HG03521 (cell line): ENCODE measurements around the gene TMEM123.

Experiments used
- ATAC-seq: cut with Tn5 transposase; IDR thresholded peaks from one replicate; pipeline ENCODE4 v1.9.1; 2021; ENCODE audit warnings: mild to moderate bottlenecking, moderate library complexity; ENCODE audit not compliant: unreplicated experiment

Gene TMEM123

DNA sequence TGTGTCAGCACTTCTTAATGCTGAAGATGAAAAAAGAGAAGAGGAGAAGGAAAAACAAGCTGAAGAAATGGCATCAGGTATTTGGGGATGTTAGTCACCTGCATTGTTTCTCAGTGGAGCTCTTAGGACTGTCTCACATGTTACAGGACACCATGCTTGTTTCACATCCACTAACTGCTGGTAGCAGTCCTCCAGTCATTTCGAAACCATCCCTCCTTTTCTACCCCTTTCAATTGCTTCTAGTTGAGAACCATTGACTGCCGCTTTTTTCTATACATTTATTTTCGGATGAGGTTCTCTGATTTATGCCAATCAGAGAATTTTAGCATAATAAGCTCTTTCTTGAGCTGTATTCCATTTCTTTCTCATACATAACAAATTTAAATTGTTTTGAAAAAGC, 84.1 kb downstream of the TMEM123 start:
- peak; percentile 100 for ATAC-seq

DNA sequence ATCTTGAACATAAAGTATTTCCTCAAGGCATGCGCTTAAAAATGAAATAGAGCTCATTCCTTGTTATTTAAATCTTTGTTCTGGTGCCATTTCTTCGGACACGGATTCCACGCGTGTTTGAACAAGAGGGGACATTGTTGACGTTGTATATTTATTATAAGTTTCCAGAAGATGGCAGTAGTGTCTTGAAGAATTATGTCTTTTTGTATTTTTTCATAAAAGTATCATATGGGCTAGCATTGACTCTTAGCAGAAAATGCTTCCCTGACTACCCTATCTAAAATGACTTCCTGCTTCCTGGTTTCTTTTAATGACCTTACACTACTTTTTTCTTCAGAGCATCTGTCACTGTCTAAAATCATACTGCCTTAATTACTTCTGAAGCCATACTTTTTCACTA, 85.2 kb downstream of the TMEM123 start:
- no peak for ATAC-seq

DNA sequence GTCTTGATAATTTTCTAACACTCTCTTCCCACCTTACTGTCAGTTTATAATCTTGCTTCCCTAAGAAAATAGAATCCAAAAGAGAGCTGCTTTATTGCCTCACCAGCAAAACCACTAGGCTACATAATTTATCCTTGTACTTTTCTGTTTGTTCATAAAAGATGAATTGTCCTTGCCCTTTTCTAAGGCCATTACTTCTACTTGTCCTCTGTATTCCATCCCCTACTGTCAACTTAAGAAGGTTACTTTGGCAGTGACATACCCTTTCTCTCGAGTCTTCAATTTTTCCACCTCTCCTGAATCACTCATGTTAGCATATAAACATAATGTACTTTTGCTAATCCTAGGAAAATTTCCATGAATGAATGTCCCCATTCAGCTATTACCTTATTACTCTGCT, 87.6 kb downstream of the TMEM123 start:
- ATAC-seq, result no peak

DNA sequence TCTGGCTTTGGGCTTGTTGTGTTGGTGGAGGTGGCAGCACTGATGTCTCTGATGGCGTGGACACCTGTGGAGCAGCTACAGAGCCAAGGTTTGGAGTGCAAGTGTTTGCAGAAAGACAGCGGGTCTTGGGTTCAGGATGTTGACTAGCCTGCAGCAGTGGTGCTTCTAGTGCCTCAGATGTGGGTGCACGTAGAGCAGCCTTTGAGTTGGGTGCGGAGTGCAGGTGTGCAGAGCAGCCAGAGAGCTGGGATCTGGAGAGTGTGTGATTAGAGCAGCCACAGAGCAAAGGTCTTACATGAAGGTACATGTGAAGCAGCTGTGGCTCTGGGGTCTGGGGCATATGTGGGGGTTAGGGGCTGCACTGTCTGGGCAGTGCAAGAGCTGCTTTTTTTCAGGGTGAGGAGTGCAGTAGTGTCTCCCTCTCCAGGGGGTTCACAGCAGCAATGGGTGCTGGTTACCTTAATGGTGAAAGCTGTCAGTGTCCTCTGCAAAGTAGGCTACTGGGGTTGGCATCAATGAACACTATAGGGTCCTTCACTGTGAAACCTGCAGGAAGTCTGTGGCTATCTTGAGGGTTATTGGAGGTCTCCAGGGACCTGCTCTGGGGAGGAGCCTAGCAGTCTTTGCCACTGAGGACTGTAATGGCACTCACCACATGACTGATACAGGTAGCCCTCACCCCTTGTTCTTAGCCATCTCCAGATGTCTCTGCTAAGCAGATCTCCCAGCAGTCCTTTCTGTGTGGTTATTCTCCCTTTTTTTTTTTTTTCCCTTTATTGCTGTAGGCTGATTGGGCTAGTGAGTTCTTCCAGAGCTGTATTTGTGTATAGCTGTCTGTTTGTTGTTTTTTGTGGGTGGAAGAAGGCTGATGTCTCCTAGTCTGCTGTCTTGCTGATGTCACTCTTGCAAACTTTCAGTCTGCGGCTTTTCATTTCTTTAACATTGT, 91.2 kb downstream of the TMEM123 start:
- ATAC-seq, result peak; percentile 62

DNA sequence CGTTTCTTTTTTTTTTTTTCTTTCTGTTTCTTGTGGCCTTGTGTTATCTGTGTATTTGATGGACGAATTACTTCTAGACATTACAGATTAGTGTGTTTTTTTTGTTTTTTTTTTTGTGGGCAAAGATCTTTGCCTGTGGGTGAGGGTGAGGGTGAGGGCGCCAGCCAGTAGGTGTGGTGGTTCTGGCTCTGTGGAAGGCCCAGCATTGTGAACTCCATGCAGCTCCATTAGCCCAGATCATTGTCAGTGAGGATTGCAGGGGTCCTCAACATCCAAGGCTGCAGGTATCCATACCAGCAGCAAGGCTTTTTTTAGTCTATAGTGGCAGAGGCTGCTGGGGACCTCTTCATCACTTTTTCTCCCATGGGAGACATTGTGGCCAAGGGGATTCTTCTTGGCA, 91.9 kb downstream of the TMEM123 start:
- ATAC-seq, result no peak

DNA sequence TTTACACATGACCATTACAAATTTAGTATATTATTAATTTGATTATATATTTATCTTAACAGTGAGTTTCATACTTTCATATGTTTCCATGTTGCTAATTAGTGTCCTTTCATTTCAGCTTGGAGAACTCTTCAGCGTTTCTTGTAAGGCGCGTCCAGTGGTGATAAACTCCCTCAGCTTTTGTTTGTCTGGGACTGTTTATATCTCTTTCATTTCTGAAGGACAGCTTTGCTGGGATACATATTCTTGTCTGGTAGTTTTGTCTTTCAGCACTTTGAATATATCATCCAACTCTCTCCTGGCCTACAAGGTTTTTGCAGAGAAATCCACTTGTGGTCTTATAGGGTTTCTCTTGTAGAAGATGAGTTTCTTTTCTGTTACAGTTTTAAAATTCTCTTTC, 93.2 kb downstream of the TMEM123 start:
- no peak for ATAC-seq

DNA sequence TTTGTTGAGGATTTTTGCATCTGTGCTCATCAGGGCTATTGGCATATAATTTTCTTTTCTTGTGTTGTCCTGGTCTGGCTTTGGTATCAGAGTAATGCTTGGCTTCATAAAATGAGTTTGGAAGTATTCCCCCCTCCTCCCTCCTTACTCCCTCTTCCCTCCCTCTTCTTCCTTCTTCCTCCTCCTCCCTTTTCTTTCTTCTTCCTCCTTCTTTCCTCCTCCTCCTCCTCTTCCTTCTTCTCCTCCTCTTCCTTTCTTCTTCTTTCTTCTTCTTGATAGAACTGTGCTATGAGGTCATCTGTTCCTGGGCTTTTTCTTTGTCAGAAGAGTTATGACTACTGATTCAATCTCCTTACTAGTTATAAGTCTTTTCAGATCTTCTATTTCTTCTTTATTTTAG, 95.4 kb downstream of the TMEM123 start:
- ATAC-seq, result no peak

DNA sequence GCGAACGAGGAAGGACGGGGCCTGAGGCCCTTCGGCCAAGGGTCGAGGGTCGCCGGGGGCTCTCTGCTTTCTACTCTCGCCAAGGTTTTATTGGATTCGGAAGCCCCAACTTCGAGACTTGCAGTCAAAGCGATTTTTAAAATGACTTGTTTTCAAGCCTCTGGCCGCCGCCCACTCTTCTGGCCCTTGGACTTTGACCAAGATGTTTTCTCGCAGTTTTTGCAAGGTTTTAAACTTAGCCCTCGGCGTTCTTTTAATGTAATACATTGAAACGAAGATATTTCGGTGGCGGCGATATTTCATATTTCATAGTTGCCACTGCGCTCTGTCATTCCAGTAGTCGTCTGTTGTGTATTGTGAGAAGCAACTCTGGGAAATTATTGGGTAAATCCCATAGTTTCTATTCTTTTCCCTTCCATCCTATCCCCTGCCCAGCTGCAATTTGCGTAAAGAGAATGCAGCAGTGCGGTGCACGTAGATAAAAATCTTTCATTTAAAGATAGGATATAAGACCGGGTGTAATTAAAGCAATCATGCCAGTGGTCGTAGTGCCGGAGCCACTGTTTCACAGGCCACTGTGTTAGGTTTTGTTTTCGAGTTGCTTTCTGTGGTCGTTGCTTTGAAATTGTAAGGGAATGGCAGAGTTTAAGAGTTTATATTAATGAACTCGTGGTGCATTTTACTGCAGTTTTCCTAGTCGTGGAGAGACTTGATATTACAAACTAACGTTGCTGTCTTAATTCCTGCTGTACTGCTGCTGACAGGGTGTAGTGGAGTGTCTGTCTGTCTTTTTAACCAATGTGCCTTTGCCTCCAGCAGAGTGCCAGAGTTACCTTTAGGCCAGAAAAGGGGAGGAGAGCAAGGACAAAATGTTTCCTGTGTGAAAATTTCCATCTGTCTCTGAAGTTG, 104.8 kb downstream of the TMEM123 start:
- peak; percentile 11 for ATAC-seq

DNA sequence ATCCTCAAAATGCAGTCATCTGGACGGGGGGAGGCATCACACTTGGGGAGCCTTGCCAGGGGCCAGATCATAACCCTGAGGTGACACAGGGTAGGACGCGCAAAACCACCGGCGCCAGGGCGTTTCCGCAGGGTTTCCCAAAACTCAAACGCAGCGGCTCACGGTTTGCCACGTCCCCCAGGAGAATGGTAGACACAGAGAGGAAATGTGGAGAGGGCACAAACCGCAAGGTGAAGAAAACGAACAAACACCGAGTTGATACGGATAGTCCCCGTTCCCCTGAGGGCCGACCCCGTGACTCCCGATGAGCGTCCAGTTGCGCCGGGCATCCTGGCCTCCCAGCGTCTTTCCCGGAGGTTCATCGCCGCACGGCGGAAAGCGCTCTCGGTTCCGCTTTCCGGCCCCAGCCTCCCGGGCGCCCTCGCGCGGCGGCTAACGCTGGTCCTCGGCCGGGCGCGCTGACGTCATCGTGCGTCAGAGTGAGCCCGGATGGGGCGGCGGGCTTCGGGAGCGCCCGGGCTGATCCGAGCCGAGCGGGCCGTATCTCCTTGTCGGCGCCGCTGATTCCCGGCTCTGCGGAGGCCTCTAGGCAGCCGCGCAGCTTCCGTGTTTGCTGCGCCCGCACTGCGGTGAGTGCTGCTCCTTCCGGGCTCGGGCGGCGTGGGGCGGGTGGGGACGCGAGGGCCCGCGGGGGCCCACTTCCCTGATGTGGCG, 105.7 kb downstream of the TMEM123 start, which contains the start of gene BIRC2:
Gene BIRC2, plus strand, starts transcription at position 467 of the 714 bp plus-strand sequence. CDS start 2,641 bp downstream, outside the sequence.
- peak; percentile 96 for ATAC-seq

DNA sequence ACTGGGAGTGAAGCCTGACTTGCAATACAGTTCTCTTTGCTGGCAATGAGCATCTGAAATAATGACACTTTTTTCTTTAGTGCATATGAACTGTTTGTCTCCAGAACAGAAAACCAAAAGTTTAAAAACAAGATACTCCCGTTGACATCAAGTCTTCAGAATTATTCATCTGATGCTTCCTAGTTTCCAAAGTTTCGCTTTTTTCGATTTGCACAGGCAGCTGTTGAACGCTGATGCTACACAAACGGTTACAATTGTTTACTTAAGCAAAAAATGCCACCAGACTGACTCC, 106.2 kb downstream of the TMEM123 start:
- ATAC-seq, result no peak
